Measurements from ENCODE around the gene CETN3. TPM values are rescaled to one million over a fixed set of nuclear protein-coding genes. Genes with fewer than 3 reads are reported as not detected.

Gene CETN3
- polyA plus RNA-seq, 10 donors = 27.6 to 37.8 (median 33.5) TPM

Other genes starting within 250 kb of the CETN3 start
- gene MBLAC2, start 65.0 kb upstream of the CETN3 start, polyA plus RNA-seq (ENCODE audit: insufficient read length in 10 of 10) = 1 to 10 TPM; 4.5 to 7.7 (median 5.5) TPM
- 1 to 10 TPM; 1.3 to 3.4 (median 1.9) TPM for gene POLR3G, start 65.1 kb upstream of the CETN3 start, polyA plus RNA-seq (ENCODE audit: insufficient read length in 10 of 10)
- 10 to 100 TPM; 17.7 to 22.1 (median 19.8) TPM for gene LYSMD3, start 119.8 kb upstream of the CETN3 start, polyA plus RNA-seq (ENCODE audit: insufficient read length in 10 of 10)
- 1 to 10 TPM in 5 of 10 donors, under 1 TPM in 5; 0.19 to 8.6 (median 0.98) TPM for gene ADGRV1, start 149.0 kb upstream of the CETN3 start, polyA plus RNA-seq (ENCODE audit: insufficient read length in 10 of 10)